Measurements from ENCODE around the gene CALU. TPM values are rescaled to one million over a fixed set of nuclear protein-coding genes. Genes with fewer than 3 reads are reported as not detected.
A peak's percentile ranks its signal among the peaks of the same experiment; 100 is the strongest.

The CALU gene
- total RNA-seq, 2 experiments from 2014 or later, result 30.9 to 33.1 TPM

GRCh38 chr7:128694738-128695137, 44.4 kb upstream of the CALU start:
- CTCF ChIA-PET, result no interaction called here
- DNase-seq (no peak), ATAC-seq (no peak)
- no peak overlapping the region for H3K4me3 Mint-ChIP-seq
- peaks cover 6% of the 10 kb centered on the region for H3K4me1 Mint-ChIP-seq (ENCODE audit: low read depth)
- TF ChIP-seq CTCF (IDR thresholded peaks at IDR 0.05), result no peak
- H3K27ac Mint-ChIP-seq, result no peak overlapping the region
- H3K36me3 Mint-ChIP-seq (ENCODE audit: low read depth), result no peaks in the 10 kb centered on the region
- H3K27me3 Mint-ChIP-seq, result peaks cover 32% of the 10 kb centered on the region
- POLR2A ChIA-PET, result no interaction called here
- intact Hi-C loops (cut with micrococcal nuclease), result no loop called here
- no peaks in the 10 kb centered on the region for H3K9me3 Mint-ChIP-seq

DNA sequence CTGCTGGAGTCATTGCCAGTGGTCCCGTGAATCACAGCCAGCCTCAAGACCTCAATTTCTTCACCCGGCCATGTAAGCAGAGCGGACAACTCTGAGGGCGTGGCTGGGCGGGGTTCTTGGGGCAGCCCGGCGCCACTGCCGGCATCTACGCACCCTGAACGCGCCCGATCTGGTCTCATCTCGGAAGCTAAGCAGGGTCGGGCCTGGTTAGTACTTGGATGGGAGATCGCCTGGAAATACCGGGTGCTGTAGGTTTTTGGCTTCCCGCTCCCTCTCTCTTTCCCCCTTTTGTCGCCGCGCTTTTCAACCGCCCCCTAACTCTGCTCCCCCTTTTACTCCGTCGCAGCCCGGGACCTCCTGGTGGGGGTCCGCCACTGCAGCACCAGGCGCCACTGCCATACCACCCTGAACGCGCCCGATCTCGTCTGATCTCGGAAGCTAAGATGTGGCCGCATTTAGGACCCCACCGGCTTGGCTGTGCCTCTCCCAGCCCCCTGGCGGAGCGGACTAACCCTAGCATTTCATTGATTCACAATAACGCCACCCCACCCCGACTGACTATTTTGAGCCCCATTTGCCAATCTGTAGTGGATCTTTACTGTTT, 41.8 kb upstream of the CALU start:
- no peak overlapping the region for H3K27ac Mint-ChIP-seq
- POLR2A ChIA-PET, result interaction anchor here (0.5 to 0.8 kb wide), 3 partner anchors 42 to 1554 kb away, joined by 3 read pairs; partner anchors contain the start of gene CALU
- H3K9me3 Mint-ChIP-seq, result no peaks in the 10 kb centered on the region

GRCh38 chr7:128699196-128699712, 39.9 kb upstream of the CALU start:
- intact Hi-C loops (cut with micrococcal nuclease), result no loop called here
- peaks cover 6% of the 10 kb centered on the region for H3K4me1 Mint-ChIP-seq (ENCODE audit: low read depth)
- DNase-seq (no peak), ATAC-seq (no peak)
- H3K36me3 Mint-ChIP-seq (ENCODE audit: low read depth), result no peaks in the 10 kb centered on the region
- H3K27ac Mint-ChIP-seq, result no peak overlapping the region
- CTCF ChIA-PET, result interaction anchor here (1.1 kb wide), 1 partner anchor 272 kb away, joined by 3 read pairs; no protein-coding TSS in a partner anchor
- H3K27me3 Mint-ChIP-seq, result peaks cover 41% of the 10 kb centered on the region
- no peaks in the 10 kb centered on the region for H3K9me3 Mint-ChIP-seq
- POLR2A ChIA-PET, result interaction anchor here (0.5 to 0.6 kb wide), 3 partner anchors 12 to 251 kb away, joined by 3 to 4 read pairs (median 3); partner anchors contain the start of gene CALU
- H3K4me3 Mint-ChIP-seq, result no peak overlapping the region
- TF ChIP-seq CTCF (IDR thresholded peaks at IDR 0.05), result no peak

More for the DNA sequence above, 41.8 kb upstream of the CALU start:
- peak; percentile 92 for ATAC-seq
- TF ChIP-seq CTCF (IDR thresholded peaks at IDR 0.05), result peak; percentile 29
- Mint-ChIP-seq H3K36me3 (ENCODE audit: low read depth) (no peaks in the 10 kb centered on the region), H3K4me3 (peak overlapping the region; percentile 73), H3K27me3 (peaks cover 41% of the 10 kb centered on the region), H3K4me1 (ENCODE audit: low read depth) (peaks cover 6% of the 10 kb centered on the region)
- peak; percentile 83 for DNase-seq
- intact Hi-C loops (cut with micrococcal nuclease), result no loop called here
- CTCF ChIA-PET, result interaction anchor here (1.0 kb wide), 1 partner anchor 13 kb away, joined by 4 read pairs; no protein-coding TSS in a partner anchor

DNA sequence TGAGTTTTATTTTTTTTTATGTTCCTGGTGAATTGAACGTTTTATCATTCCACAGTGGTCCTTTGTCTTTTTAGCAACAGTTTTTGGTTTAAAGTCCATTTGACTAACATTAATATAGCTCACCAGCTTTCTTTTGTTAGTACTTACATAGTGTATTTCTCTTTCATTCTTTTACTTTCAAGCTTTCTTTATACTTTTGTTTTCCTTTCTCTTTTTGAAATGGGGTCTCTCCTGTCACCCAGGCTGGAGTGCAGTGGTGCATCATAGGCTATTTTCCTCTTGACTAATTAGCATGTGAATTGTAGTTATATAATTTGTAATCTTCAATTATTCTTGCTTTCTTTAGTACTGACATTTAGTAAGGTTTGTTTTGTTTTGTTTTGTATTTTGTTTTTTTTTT, 39.3 kb upstream of the CALU start:
- ATAC-seq (no peak), DNase-seq (no peak)
- no peaks in the 10 kb centered on the region for H3K36me3 Mint-ChIP-seq (ENCODE audit: low read depth)
- H3K27me3 Mint-ChIP-seq, result peaks cover 41% of the 10 kb centered on the region
- ChIA-PET CTCF (interaction anchor here (1.0 to 1.1 kb wide), 2 partner anchors 29 to 273 kb away, joined by 3 read pairs; no protein-coding TSS in a partner anchor), POLR2A (interaction anchor here (0.5 to 0.6 kb wide), 3 partner anchors 11 to 252 kb away, joined by 3 to 4 read pairs (median 3); partner anchors contain the start of gene CALU)
- TF ChIP-seq CTCF (IDR thresholded peaks at IDR 0.05), result no peak
- intact Hi-C loops (cut with micrococcal nuclease), result no loop called here
- no peak overlapping the region for H3K4me3 Mint-ChIP-seq
- H3K4me1 Mint-ChIP-seq (ENCODE audit: low read depth), result peaks cover 6% of the 10 kb centered on the region
- no peaks in the 10 kb centered on the region for H3K9me3 Mint-ChIP-seq
- H3K27ac Mint-ChIP-seq, result no peak overlapping the region
